Ovary (tissue), 9 donors: ENCODE measurements around the gene TMPRSS12. TPM values are rescaled to one million over a fixed set of nuclear protein-coding genes. Genes with fewer than 3 reads are reported as not detected.

ENCODE experiments used
- DNase-seq, 5 donors: peaks; one replicate each; pipeline ENCODE4 v3.0.0-alpha.2; 2019 to 2020
- H3K27ac ChIP-seq, 2 donors: fragments of 200-600 bp; one replicate each; pipeline versions ENCODE4 v1.5.1 to v1.8.0; 2019 to 2022
- H3K27me3 ChIP-seq: fragments of 200-600 bp; one replicate; pipeline ENCODE4 v1.8.0; 2022
- H3K36me3 ChIP-seq: fragments of 200-600 bp; sonication (generic); one replicate; pipeline ENCODE4 v1.5.1; 2019
- H3K4me1 ChIP-seq: one replicate; pipeline ENCODE4 v1.8.1; 2013; ENCODE audit warnings: mild to moderate bottlenecking, moderate library complexity; ENCODE audit not compliant: insufficient read depth
- H3K4me3 ChIP-seq: fragments of 200-600 bp; sonication (generic); one replicate; pipeline ENCODE4 v1.5.1; 2017
- H3K9me3 ChIP-seq, 2 donors: fragments of 200-600 bp in 1 of 2; sonication (generic) in 1 of 2; one replicate each; pipeline versions ENCODE4 v1.5.1 to v1.8.1; 2013 to 2019; ENCODE audit warnings: mild to moderate bottlenecking in 1 of 2, moderate library complexity in 1 of 2
- CTCF ChIP-seq, 3 donors: fragments of 450-650 bp in 2 of 3; fragments of 200-600 bp in 1 of 3; IDR thresholded peaks; one replicate each; pipeline versions ENCODE4 v1.5.1 to v1.8.0; 2016 to 2022; ENCODE audit warnings: antibody characterized with exemption in 3 of 3, mild to moderate bottlenecking in 1 of 3
- EP300 ChIP-seq: sonication (generic); formaldehyde crosslinking; IDR thresholded peaks from one replicate; pipeline ENCODE4 v1.6.1; 2017; ENCODE audit warnings: antibody characterized with exemption
- POLR2A ChIP-seq: fragments of 450-650 bp; IDR thresholded peaks from one replicate; pipeline ENCODE4 v1.6.1; 2017; ENCODE audit warnings: antibody characterized with exemption, mild to moderate bottlenecking, moderate library complexity
- WGBS, 3 donors: extraction: QIAGEN DNeasy Blood & Tissue Kit in 1 of 3; methylation state at CpG; one replicate each; pipeline versions ENCODE4 v1.1.5 to v1.1.7; 2013 to 2017; 5-methylcytosine and 5-hydroxymethylcytosine counted together
- intact Hi-C, 4 donors: fragments of 100-400 bp; cut with DNase I; formaldehyde crosslinking; loops; one replicate each; pipeline versions ENCODE4 v1.11.0 to v1.15.1; 2022 to 2023
- polyA plus RNA-seq, 2 donors: library from polyadenylated mRNA; stranded (reverse); fragments of 200-250 nt in 1 of 2; fragments of 350-450 nt in 1 of 2; fragmentation: Illumina TruSeq in 1 of 2; extraction: RNeasy Lipid Tissue Mini Kit (QIAGEN cat#74804) in 1 of 2; gene quantifications; one replicate each; pipeline ENCODE4 v1.2.3, GENCODE V29; 2013 to 2014
- total RNA-seq, 7 donors: library from RNA; depleted of rRNA in 2 of 7; stranded (reverse); fragments of >200 nt in 2 of 7; fragmentation: NEBNext Ultra II Directional in 3 of 7; extraction: Animal tissue kit (Norgen Biotek cat#: 25700) in 3 of 7; gene quantifications; one replicate each; pipeline versions ENCODE4 v1.1.0 to v1.2.4, GENCODE V29; 2016 to 2023
- donor health status: DM: no; HTN: no; CAD: no; lungs with moderate emphysema.
- donor health status: DM: no; HTN: no; CAD: no.
- donor health status: Bipolar disorder and iron deficiency.
- donor health status: DM: yes; HTN: yes; CAD: no.
- donor health status: DM: no; HTN: no; CAD: no.
- donor health status: DM: yes; HTN: yes; CAD: no.

TMPRSS12 gene
- total and polyA plus RNA-seq, 9 donors = not detected

DNA sequence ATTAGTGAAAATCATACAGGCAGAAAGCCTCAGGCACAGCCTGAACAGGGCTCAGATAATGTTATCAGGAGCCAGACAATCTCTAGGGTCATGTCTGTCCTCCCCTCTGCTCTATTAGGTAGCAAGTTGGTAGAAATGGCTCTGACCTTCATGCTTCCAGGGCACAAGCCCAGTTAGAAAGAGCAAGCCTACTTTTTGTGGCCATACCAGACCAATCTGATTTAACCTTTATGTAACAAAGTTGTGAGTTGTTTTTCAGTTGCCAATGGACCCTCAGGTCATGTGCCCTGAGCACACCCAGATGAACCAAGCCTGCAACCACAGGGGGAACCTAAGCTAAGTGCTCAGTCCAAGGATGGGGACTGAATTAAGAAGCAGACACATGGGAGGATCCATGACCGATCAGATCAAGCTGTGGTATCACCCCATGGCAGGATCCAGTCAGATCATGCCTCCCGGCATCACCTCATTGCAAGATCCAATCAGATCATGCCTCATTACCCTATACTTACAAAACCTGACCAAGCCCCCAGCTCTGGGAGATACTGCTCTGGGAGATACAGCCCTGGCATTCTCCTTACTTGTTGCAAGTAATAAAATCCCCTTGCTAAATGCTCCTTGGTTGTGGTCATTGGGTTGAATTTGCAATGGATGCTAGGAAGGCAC, 90.9 kb downstream of the TMPRSS12 start:
- H3K36me3 ChIP-seq = no peaks in the 10 kb centered on the region

DNA sequence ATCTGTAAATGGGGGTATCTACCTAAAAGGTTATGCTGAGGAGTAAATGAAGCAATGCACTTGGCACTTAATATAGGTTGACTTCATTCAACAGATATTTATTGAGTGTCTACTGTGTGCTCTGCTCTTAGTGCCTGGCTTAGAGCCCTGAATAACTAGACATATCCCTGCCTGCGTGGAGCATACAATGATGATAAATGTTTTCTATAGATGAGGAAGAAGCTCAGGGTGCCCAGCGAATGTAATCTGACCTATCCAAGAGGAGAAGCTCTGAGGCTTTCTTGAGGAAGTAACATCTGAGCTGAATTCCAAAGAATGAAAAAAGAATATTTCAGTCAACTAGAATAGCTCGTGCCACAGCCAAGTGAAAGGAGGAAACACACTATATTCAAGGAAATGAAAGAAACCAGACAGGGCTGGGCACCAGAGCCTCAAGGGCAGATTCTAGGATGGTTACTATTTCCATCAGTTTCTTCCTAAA, 91.7 kb downstream of the TMPRSS12 start:
- intact Hi-C loops = no loop called here
- H3K27me3 ChIP-seq = no peaks in the 10 kb centered on the region
- TF ChIP-seq CTCF (IDR thresholded peaks at IDR 0.05) (no peak), POLR2A (no peak), EP300 (no peak)
- H3K9me3 ChIP-seq = no peaks in the 10 kb centered on the region
- peaks cover 4% of the 10 kb centered on the region for H3K4me1 ChIP-seq
- H3K36me3 ChIP-seq = no peaks in the 10 kb centered on the region
- no peak overlapping the region for H3K4me3 ChIP-seq
- DNase-seq = no peak
- WGBS, 3 donors = 21 to 26% (median 24%) methylated on average over 3 of the region's 3 CpGs
- peak overlapping the region in 1 of 2 donors; percentile 11 for H3K27ac ChIP-seq

More for the DNA sequence above, 90.9 kb downstream of the TMPRSS12 start:
- no peak overlapping the region for H3K4me3 ChIP-seq
- peaks cover 6% of the 10 kb centered on the region for H3K4me1 ChIP-seq
- H3K27ac ChIP-seq = no peak overlapping the region
- H3K9me3 ChIP-seq = no peaks in the 10 kb centered on the region
- no peak for DNase-seq
- WGBS, 3 donors = 94 to 100% (median 95%) methylated on average over 2 of the region's 2 CpGs
- H3K27me3 ChIP-seq = no peaks in the 10 kb centered on the region
- TF ChIP-seq CTCF (IDR thresholded peaks at IDR 0.05) = no peak
- TF ChIP-seq POLR2A = no peak
- TF ChIP-seq EP300 = no peak
- intact Hi-C loops = no loop called here

DNA sequence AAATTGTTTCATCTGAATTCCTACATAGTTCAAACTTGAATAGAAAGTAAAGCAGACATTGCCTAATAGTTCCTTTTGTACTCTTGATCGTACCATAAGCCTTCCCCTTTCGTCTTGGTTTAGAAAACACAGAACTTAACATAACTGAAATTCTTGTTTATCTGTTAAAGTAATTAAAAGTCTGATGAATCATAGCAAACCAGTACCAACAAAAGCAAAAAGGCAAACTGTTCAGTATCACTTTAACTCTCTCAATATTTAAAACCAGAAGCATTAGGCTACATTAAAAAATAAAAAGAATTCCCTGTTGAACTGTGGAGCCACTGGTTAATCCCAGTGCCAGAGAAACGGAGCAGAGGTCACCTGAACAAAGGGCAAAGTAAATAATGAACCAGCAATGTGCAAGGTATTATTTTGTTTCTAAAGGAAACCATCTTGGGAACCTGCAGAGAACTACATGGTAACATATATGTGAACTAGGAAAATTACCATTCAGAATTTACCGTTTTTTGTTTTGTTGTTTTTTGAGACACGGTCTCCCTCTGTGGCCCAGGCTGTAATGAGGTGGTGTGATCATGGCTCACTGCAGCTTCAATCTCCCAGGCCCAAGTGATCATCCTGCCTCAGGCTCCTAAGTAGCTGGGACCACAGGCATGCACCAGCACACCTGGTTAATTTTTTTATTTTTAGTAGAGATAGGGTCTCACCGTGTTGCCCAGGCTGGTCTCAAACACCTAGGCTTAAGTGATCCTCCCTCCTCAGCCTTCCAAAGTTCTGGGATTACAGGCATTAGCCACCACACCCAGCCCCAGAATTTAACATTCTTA, 92.5 kb downstream of the TMPRSS12 start:
- Histone ChIP-seq H3K27me3 (no peaks in the 10 kb centered on the region), H3K36me3 (no peaks in the 10 kb centered on the region), H3K4me3 (no peak overlapping the region), H3K9me3 (no peaks in the 10 kb centered on the region), H3K27ac (no peak overlapping the region), H3K4me1 (peaks cover 4% of the 10 kb centered on the region)
- WGBS, 3 donors = 27 to 33% (median 28%) methylated on average over 6 of the region's 6 CpGs
- DNase-seq = no peak
- TF ChIP-seq EP300 (no peak), CTCF (IDR thresholded peaks at IDR 0.05) (no peak), POLR2A (no peak)
- intact Hi-C loops = no loop called here

- intact Hi-C loops = no loop called here
- Histone ChIP-seq H3K36me3 (no peaks in the 10 kb centered on the region), H3K9me3 (no peaks in the 10 kb centered on the region), H3K4me1 (peaks cover 4% of the 10 kb centered on the region), H3K27ac (no peak overlapping the region), H3K4me3 (no peak overlapping the region), H3K27me3 (no peaks in the 10 kb centered on the region)
- no peak for DNase-seq
- WGBS, 3 donors = 89 to 93% (median 92%) methylated on average over 9 of the region's 9 CpGs
- TF ChIP-seq CTCF (IDR thresholded peaks at IDR 0.05) (no peak), POLR2A (no peak), EP300 (no peak)
Measured at GRCh38 chr12:50936821-50937530, 94.2 kb downstream of the TMPRSS12 start.
